ENCODE measurements around the gene COL21A1.

The COL21A1 gene

DNA sequence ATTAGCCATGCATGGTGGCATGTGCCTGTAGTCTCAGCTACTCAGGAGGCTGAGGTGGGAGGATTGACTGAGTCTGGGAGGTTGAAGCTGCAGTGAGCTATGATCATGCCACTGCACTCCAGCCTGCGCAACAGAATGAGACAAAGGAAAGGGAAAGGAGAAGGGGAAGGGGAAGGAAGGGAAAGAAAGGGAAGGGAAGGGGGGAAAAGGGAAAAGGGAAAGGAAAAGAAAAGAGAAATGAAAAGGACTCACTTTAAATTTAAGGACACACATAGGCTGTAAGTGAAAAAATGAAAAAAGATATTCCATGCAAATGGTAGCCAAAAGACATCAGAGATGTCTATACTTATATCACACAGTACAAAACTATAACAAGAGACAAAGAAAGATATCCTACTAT is 74.2 kb downstream of the COL21A1 start:
- DNase-seq: no peak

DNA sequence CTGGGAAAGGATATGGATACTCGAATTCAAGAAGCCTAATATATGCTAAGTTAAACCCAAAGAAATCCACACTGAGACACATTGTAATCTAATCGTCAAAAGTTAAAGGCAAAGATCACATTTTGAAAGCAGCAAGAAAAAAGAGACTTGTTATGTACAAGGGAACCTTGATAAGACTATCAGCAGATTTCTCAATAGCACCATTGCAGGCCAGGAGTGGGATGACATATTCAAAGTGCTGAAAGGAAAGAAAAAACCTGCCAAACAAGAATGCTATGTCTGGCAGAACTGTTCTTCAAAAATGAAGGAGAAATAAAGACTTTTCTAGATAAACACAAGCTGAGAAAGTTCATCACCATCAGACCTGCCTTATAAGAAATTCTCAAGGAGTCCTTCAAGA is 75.2 kb downstream of the COL21A1 start:
- DNase-seq: no peak

DNA sequence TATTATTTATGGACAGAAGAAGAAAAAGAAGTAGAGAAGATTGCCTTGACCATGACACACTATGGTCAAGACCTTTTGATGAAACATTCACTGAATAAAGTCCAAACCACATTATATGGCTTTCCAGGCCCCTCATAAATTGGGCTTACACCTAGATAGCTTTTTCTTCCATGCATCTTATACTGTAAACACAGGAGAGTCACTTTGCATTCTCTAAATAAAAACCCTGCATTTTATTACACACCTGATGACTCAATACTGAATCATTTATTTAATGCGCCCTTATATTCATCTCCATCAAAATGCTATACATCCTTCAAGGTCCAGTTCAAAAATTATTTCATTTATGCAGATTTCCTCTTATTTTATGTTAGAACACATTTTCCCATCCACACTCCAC is 78.0 kb downstream of the COL21A1 start:
- DNase-seq: no peak

DNA sequence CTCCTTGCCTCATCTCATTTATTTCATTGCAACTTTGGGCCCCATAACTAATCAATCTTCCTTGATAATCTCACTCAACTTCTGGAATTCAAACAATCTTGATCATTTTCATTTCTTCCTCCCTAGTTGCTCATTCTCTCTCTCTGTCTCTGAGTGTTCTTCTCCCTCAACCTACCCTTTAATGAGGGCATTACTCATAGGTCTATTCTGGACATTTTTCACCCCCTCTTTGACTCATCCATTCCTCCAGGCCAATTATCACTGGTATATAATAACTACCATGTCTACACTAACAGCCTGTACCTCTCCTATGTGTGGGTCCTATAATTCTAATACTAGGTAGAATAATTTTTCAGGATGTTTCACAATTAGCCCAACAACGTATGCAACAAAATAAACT is 78.8 kb downstream of the COL21A1 start:
- DNase-seq: no peak

DNA sequence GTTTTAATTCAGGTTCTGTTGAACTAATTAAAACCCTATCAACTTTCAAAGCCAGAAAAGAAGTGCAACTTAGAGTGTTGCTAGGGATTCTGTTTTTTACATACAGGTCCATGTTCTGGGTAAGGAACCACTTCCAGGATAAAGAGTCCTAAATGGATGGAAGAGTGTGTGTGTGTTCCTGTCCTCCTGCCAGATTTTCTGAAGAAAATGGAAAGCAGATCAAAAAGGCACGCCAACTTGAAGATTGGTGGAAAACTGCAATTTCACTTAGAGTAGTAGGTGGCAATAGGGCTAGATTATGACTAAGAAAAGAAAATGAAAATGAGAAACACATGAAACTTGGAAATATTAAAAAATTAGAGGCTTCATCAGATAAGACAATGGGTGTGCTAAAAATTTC is 85.3 kb downstream of the COL21A1 start:
- DNase-seq: no peak

DNA sequence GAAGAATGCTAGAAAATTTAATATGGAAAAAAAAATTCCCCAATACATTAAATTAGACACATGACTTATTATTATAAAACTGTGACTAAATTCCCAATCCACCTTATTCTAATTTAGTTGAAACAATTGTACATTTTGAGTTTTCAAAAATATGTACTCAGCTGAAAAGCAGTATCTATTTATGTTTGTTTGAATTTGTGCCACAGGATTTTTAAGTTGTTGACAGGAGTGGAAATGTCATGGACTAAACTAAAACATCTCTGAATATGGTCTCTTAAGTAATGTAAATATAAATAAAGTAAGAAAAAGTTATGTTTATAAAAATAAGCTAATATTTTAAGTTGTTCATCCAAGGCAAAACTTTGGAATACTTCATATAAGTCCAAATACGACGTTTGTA is 86.9 kb downstream of the COL21A1 start:
- DNase-seq: no peak

DNA sequence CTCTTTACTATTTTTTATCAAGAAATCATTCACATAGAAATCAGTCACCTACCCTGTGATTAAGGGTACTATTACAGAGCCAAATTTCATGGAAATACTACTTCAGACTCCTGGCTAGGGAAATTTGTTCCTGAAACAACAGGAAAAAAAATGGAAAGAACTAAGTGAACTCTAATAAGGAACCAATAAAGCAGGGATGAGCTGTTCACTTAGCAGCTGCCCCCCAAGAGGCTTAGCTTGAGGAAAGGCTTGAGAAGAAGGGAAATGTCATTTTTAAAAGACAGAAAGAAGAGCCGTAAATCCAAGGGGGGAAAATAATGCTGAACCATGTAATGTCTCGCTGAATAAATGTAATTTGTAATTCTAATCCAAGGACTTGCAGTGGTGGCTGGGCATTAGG is 88.8 kb downstream of the COL21A1 start:
- no peak for DNase-seq

DNA sequence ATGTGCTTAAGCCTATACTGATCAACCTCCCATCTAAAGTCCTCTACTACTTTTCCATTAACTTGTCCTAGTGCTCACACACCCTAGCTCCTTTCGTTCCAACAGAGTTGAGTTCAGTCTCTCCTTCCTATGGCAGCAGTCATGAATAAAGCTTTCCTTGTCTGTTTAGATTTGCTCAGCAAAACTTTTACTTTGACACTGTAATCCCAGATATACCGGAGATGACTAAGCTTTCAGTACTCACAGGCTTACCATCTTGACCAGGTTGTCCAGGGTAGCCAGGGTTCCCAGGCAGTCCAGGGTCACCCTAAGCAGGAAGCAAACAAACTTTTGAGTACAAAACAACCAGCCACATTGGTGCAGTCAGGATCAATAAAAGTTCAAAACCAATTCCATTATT is 90.7 kb downstream of the COL21A1 start:
- no peak for DNase-seq

DNA sequence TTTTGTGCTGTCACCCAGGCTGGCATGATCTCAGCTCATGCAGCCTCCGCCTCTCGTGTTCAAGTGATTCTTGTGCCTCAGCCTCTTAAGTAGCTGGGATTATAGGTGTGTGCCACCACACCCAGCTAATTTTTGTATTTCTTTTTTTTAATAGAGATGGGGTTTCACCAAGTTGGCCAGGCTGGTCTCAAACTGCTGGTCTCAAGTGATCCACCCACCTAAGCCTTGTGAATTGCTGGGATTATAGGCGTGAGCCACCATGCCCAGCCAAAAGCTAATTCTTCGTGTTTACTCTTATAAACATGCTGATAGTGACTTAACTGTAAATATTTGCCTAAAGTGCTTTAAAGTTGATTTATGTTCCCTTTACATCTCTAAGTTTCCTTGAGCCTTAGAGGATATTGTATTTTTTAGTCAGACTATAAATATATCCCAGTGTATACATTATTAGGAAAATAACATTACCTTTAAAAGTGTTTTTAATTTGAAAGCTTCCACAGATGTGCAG is 91.7 kb downstream of the COL21A1 start:
- DNase-seq: no peak

DNA sequence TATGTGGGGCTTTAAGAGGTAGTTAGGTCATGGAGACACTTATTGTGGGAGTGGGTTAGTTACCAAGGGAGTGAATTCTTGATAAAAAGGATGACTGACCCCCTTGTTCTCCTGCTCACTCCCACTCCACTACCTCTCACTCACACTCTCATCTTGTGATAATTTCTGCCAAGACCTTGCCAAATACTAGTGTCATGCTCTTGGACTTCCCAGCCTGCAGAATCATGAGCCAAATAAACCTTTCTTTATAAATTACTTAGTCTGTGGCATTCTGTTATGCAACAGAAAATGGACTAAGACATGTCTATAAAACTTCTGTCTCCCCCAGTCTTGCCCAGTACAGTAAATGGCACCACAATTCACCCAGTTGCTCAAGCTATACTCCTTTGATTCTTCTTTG is 93.3 kb downstream of the COL21A1 start:
- DNase-seq: no peak

DNA sequence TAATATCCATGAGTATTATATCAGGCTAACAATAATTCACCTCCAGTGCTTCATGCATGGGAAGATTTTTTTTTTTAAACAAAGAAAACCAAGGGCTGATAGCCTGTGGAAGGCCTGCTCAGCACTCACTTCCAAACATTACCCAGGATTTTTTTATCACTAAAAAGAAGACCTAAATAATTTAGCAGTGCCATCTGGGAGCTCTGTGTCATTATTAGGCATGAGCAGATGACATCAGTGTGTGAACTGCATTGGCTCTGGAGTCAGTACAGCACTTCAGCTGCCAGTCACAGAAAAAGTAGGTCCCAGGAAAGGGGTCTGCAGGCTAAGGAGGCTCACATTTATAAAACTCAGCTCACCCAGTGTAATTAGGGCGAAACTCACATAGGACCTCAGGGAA is 94.8 kb downstream of the COL21A1 start:
- DNase-seq: no peak

DNA sequence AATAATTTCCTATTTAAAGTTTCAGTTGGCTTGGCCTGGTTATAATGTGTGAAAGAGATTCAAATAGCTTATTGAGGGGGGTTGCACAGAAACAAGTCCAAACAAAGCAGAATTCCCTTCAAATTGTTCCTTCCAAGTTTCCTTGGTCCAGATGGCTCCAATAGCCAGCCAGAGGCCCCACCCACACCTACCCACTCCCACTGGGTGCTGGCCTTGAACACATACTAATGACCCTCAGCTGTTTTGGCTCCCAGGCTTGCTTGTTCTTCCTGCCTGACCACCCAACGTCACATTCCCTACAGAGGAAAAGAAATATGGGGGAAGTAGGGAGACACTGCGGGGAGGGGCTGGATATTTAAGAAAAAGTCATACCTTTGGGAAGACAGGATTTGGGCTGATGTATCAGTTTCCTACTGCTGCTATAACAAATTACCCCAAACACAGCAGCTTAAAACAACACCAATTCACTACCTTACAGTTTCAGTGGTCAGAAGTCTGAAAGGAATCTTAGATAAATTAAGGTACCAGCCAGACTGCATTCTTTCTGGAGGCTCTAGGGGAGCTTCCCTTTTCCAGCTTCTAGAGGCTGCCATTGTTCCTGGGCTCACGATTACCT is 95.7 kb downstream of the COL21A1 start:
- no peak for DNase-seq

DNA sequence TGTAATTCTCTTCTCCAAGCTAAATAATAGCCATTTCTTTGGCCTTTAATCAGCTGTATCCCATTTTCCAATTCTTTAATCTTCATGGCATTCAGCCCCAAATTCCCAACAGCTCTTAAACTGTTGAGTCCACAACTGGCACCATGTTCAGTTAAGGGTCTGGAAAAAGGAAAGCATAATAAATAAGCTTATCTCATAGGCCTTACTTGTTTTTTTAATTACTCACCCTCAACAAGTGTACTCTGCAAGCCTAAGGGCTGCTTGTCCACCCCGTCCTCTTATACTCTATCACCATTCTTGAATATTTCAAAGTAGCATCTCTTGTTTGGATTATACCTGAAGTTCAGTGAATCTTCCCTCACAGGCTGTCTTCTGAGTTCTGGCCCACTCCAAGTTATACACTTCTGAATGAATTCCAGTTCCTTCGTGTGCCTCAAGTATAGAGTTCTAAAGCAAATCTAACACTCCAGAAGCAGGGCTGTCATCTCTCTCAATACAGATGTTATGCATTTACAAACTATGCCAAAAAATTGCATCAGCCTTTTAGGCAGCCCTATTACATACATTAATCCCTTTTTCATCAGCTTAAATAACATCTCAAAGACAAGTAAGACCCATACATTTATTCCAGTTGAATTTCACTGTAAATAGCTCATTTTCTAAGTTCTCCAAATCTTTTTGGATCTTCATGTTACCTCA is 98.7 kb downstream of the COL21A1 start:
- no peak for DNase-seq

DNA sequence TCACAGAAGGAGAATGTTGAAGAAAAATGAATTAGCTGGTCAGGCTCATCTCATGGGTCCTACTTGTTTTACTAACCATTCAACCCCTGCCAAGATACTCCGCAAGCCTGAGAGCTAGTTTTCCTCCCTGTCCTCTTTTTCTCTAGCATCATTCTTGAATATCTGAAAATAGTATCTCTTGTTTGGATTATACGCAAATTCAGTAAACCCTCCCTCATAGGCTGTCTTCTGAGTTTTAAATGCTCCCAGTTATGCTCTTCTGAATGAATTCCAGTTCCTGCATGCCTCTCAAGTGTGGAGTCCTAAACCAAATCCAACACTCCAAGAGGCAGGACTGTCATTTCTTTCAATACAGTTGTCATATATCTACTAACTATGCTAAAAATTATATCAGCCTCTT is 99.6 kb downstream of the COL21A1 start:
- DNase-seq: no peak

DNA sequence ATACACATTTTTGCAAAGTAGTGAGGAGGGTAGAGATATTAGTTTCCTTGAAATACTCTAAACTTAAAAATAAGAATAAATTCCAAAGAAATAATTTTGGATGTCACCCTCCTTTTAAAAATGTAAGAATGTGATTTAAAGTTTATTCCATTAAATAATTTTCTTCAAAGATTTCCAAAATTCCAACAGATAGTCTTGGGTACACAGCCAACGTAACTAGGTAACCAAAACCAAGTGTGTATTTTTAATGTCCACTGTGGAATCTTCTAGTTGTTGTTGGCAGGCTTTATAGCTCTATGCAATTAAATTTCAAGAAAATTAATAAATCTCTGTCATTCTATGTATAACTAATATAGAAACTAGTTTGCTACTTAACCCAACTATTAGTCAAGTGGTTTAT is 101.3 kb downstream of the COL21A1 start:
- no peak for DNase-seq

DNA sequence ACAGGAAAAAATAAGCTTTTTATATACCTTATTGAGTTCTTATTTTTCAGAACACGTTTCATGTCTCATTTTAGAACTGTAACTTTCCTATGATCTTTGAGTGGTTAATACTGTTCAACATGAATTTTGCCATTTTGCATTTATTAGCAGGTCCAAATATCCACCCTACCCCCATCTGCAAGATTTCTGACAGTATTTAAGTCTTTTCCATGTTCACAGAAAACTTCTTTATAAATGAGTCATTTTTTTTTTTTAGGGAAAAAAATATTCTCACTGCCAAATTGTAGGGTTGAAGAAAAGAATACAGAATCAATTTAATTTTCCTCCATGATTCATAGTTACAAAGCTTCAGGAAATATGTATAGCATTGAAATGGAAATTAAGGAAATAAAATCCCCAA is 101.8 kb downstream of the COL21A1 start:
- DNase-seq: no peak

DNA sequence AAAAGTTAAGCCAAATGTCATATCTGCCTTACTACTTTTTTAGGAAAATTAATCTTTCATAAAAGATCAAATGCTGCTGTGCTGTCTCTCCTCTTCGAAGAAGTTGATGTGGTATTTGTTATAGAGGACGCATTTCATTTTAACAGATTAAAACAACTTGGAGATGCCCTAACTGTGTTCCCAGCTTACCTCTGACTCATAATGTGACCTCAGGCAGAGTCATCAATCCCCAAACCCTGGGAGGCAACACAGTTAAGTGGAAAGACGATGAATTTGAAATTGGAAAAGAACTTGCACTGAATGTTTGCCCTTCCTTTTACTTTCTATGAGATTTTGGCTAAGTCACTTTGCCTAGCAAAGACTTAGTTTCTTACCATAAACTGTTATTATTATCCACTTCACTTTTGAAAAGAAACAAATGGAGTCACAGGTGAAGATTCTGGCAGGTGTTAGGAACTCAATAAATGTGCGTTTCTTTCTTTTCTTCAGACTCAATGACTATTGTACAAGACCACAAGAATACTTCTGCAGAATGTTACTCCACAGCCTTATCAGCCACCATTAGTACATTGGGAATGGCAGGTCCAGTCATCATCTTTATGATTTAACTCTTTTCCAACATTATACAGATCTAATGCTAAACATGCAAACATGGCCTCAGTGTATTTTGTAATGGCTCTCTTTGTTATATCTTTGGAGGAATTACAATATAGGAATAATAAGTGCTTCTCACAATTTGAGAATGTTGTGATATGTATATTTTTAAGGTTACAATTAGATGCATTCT is 102.6 kb downstream of the COL21A1 start:
- no peak for DNase-seq

DNA sequence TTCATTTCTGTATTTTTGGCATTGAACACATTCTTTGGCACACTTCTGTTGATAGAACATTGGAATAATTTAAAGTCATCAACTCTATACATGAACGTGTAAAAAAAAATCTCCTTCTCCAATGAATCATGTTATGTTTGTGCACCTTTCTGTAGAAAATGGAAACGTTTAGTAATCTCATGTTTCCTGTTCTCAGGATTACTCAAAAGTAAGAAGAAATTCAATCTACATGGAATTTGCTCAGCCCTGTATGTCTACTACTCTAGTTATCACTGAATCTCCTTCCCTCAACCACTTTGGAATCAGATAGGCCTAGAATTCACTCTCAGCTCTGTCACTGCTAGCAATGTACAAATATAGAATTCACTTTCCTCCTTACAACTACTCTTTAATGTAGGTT is 103.6 kb downstream of the COL21A1 start:
- no peak for DNase-seq

DNA sequence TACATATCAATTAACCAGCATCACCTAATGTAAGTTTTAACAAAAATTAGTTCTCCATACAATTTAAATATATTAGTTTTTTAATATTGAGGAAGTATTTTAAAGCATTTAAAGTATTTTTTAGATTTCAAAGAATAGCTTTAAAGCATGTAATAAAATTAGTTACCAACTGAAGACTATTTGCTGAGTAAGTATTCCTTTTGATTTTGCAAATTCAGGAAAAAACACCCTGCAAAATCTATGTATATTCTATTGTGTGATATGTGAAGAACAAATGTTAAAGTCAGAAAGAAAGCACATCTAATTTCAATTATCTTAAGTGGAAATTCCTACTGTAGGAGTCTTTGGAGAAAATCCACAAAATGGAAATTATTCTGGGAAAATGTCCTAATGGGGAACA is 107.3 kb downstream of the COL21A1 start:
- no peak for DNase-seq

DNA sequence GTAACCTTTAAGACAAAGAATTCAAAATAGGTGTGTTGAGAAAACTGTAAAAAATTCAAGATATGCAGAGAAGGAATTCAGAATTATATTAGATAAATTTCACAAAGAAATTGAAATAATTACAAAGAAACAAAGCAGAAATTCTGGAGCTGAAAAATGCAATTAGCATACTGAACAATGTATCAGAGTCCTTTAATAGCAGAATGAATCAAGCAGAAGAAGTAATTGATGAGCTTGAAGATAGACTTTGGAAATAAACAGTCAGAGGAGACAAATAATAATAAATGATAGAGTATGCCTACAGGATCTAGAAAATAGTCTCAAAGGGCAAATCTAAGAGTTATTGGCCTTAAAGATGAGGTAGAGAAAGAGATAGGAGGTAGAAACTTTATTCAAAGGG is 131.7 kb downstream of the COL21A1 start:
- no peak for DNase-seq

DNA sequence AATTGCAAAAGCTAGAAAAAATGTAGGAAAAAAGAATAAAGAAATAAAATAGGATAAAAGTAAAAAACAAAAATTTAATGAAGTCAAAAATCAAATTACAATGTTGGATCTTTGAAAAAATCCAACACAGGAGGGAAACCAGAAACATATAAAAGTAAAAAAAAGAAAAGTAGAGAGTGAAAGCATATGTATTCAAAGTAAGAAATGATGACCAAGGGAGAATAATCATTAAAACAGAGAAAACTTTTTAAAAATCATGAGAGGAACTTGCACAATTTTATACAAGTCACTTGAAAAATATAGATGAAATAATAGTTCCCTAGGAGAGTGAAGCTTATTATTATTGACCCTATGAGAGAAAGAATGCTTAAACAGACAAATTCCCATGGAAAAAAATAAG is 138.2 kb downstream of the COL21A1 start:
- no peak for DNase-seq

DNA sequence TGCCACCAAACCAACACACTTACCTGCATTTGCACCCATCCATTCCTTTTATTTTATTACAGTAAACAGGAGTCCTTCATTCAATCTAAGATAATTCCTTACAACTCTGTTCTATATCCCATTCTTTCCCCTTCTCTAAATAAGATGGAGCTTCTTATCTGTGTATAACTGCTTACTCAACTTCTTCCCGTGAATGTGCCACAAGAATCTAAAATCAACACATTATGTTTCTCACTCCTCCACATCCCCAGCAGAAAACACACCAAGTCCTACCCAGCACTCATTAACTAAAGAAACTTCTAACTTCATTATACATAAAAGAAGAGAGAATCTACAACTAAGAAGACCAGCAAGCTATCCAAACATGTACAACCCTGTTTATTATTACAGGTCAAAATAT is 141.1 kb downstream of the COL21A1 start:
- no peak for DNase-seq

DNA sequence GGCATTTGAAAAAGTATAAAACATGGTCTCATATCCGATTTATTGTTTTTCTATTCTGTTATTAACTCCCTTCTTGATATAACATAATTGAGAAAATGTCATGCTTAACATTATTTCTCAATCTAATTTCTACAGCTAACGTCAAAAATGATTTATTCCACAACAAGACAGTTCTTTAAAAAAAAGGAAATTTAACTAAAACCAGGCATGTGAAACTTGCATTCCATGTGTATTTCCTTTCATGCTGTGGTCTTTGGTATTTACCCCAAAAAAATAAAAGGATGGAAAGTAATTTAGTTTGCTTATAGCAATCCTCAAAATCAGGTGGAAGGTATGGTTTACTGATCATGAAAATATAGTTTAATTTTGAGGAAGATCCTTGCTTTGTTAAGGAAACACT is 142.8 kb downstream of the COL21A1 start:
- DNase-seq: no peak

DNA sequence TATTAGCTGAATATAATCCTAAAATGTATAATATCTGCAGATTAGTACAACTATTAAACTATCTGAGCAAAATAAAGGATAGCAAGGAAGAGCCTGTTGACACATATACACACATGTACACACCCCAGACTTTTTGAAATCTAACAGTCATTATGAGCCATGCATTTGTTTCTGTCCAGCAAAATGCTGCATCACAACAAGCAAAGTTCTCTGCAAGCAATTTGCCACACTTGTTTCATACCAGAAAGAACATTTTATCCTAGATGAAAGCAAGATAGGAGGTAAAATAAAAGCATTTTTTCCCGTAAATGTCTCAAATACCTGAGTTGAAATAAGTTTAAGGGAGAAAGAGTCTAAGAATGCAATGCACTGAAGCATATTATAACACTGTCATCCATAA is 145.2 kb downstream of the COL21A1 start:
- DNase-seq: no peak
